Neural progenitor cell (in vitro differentiated cells): ENCODE results near the gene CIAO3. TPM values are rescaled to one million over a fixed set of nuclear protein-coding genes. Genes with fewer than 3 reads are reported as not detected.

Experiments used
- DNase-seq: peaks from one replicate; pipeline ENCODE4 v3.0.0-alpha.2; 2016; ENCODE audit warnings: low spot score
- H2AFZ ChIP-seq: fragments of 200-600 bp; sonication (generic); replicated peaks from 2 replicates; pipeline ENCODE4 v1.6.1; 2016; ENCODE audit warnings: antibody characterized with exemption
- H3F3A ChIP-seq: fragments of 200-600 bp; sonication (generic); 2 replicates; pipeline ENCODE4 v1.6.1; 2016; ENCODE audit warnings: antibody characterized with exemption, low read depth
- H3K27ac ChIP-seq: fragments of 200-600 bp; sonication (generic); 2 replicates; pipeline ENCODE4 v1.5.1; 2016; ENCODE audit warnings: mild to moderate bottlenecking
- H3K27me3 ChIP-seq: fragments of 200-600 bp; sonication (generic); 2 replicates; pipeline ENCODE4 v1.6.1; 2016; ENCODE audit warnings: mild to moderate bottlenecking, moderate library complexity
- H3K36me3 ChIP-seq: fragments of 200-600 bp; sonication (generic); 2 replicates; pipeline ENCODE4 v1.5.1; 2016
- H3K4me1 ChIP-seq: fragments of 200-600 bp; sonication (generic); 2 replicates; pipeline ENCODE4 v1.6.1; 2016; ENCODE audit warnings: mixed run types
- H3K4me2 ChIP-seq: fragments of 200-600 bp; sonication (generic); 2 replicates; pipeline ENCODE4 v1.6.1; 2016
- H3K4me3 ChIP-seq: fragments of 200-600 bp; sonication (generic); 2 replicates; pipeline ENCODE4 v1.5.1; 2016
- H3K79me2 ChIP-seq: fragments of 200-600 bp; sonication (generic); 2 replicates; pipeline ENCODE4 v1.6.1; 2016; ENCODE audit warnings: low read depth
- H3K9ac ChIP-seq: fragments of 200-600 bp; sonication (generic); 2 replicates; pipeline ENCODE4 v1.6.1; 2016
- H3K9me3 ChIP-seq: fragments of 200-600 bp; sonication (generic); 2 replicates; pipeline ENCODE4 v1.5.1; 2016; ENCODE audit warnings: low read depth
- H4K20me1 ChIP-seq: fragments of 200-600 bp; sonication (generic); 2 replicates; pipeline ENCODE4 v1.6.1; 2016; ENCODE audit warnings: low read depth
- H3K27ac Mint-ChIP-seq: 3 replicates; pipeline ENCODE4 v1.8.0; 2021; ENCODE audit warnings: mixed read lengths
- H3K27me3 Mint-ChIP-seq: 2 replicates; pipeline ENCODE4 v1.8.0; 2022; ENCODE audit warnings: low read depth, mild to moderate bottlenecking, inconsistent platforms, moderate library complexity, mixed read lengths; ENCODE audit not compliant: insufficient read depth
- H3K36me3 Mint-ChIP-seq: 3 replicates; pipeline ENCODE4 v1.8.0; 2021; ENCODE audit warnings: mixed read lengths
- H3K4me1 Mint-ChIP-seq: 3 replicates; pipeline ENCODE4 v1.8.0; 2021; ENCODE audit warnings: mixed read lengths
- H3K4me3 Mint-ChIP-seq: 3 replicates; pipeline ENCODE4 v1.8.0; 2021; ENCODE audit warnings: mild to moderate bottlenecking, moderate library complexity, mixed read lengths
- H3K9me3 Mint-ChIP-seq: 3 replicates; pipeline ENCODE4 v1.8.0; 2020; ENCODE audit warnings: mixed read lengths
- CTCF ChIP-seq: fragments of 200-600 bp; sonication (generic); IDR thresholded peaks from 2 replicates; pipeline ENCODE4 v1.5.1; 2017; ENCODE audit warnings: antibody characterized with exemption, mild to moderate bottlenecking
- EZH2 ChIP-seq: fragments of 200-600 bp; sonication (generic); IDR thresholded peaks from 2 replicates; pipeline ENCODE4 v1.6.1; 2017; ENCODE audit warnings: antibody characterized with exemption, mild to moderate bottlenecking, moderate library complexity
- EZH2phosphoT487 ChIP-seq: fragments of 200-600 bp; sonication (generic); IDR thresholded peaks from 2 replicates; pipeline ENCODE4 v1.6.1; 2017; ENCODE audit warnings: antibody characterized with exemption
- total RNA-seq: library from RNA; depleted of rRNA; stranded (reverse); fragments of >200 nt; gene quantifications from 2 replicates; pipeline ENCODE4 v1.2.3, GENCODE V29; 2015; ENCODE audit warnings: low replicate concordance

CIAO3 gene
- total RNA-seq, 1 donor from 2014 or later = 20.5 TPM

DNA sequence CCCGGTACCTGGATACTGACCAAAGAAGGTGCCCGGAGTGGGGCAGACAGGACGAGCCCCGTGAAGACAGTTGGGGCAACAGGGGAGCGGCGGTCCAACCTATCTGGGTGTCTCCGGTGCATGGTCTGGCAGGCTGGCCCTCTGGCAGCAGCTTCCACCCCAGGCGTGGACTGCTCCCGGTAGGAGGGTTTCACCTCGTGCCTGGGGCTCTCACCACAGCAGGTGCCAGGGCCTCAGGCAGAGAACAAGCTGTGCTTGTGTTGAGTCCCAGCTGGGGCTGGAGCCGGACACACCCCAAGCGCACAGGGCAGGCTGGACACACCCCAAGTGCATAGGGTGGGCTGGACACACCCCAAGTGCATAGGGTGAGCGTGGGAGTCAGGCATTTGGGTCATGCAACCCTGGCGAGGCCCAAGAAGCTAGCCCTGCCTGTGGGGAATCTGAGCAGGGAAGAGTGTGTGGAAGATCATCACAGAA lies 33.7 kb downstream of the CIAO3 start:
- H3K4me1 Mint-ChIP-seq = peaks cover 28% of the 10 kb centered on the region
- H3K4me3 ChIP-seq = no peak overlapping the region
- H3K9me3 ChIP-seq = no peaks in the 10 kb centered on the region
- H2AFZ ChIP-seq = no peak overlapping the region
- no peaks in the 10 kb centered on the region for H3K9me3 Mint-ChIP-seq
- H3K27ac Mint-ChIP-seq = no peak overlapping the region
- no peaks in the 10 kb centered on the region for H3K36me3 ChIP-seq
- H4K20me1 ChIP-seq = peaks cover 57% of the 10 kb centered on the region
- TF ChIP-seq EZH2phosphoT487 (no peak), EZH2 (no peak), CTCF (no peak)
- H3K27ac ChIP-seq = no peak overlapping the region
- peak overlapping the region; percentile 74 for H3K4me3 Mint-ChIP-seq
- peaks cover 6% of the 10 kb centered on the region for H3K4me1 ChIP-seq
- DNase-seq = no peak
- peaks cover 47% of the 10 kb centered on the region for H3K27me3 Mint-ChIP-seq
- peaks cover 20% of the 10 kb centered on the region for H3F3A ChIP-seq
- no peaks in the 10 kb centered on the region for H3K36me3 Mint-ChIP-seq
- H3K79me2 ChIP-seq = no peaks in the 10 kb centered on the region
- H3K9ac ChIP-seq = no peak overlapping the region
- H3K4me2 ChIP-seq = no peak overlapping the region
- peaks cover 99% of the 10 kb centered on the region for H3K27me3 ChIP-seq

DNA sequence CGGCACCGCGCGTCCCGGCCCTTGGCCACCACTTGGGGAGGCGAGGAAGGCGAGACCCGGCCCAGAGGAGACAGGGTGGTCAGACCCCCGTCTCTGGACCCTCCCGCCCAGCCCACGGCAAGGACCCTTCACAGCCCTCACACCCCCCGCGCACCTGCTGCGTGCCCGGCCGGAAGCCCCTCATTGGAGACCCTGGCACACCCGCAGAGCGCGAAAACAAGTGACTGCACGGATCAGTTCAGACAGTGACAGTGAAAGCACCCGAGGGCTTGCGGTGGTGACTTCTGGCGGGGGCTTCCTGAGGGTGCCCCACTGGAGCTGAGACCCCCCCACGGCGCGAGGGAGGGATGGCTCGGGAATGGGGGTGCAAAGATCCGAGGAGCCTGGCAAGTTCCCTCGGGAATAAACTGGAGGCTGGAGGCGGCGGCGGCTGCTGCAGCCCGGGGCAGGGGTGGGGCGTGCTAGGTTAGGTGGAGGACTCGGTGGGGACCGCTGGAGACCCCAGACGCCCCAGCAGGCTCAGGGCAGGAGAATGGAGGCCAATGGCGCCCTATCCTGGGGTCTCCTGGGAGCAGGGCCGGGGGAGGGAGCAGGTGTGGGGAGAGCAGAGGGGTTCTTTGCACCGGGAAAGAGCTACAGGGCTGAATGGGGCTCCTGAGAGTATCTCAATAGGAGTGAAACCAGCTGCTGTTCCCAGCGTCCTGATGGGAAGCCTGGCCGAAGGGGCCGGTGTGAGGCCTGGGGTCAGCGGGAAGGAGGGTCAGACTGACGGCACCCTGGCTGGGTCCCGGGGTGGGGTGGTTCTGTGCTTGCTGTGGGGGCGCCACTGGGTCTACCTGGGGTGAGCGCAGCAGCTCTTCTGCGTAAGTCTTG lies 34.4 kb downstream of the CIAO3 start:
- Histone ChIP-seq H3K9me3 (no peaks in the 10 kb centered on the region), H4K20me1 (peaks cover 64% of the 10 kb centered on the region), H3K27ac (no peak overlapping the region), H3K9ac (no peak overlapping the region), H2AFZ (no peak overlapping the region), H3K27me3 (peaks cover 100% of the 10 kb centered on the region), H3K4me2 (peak overlapping the region; percentile 69), H3F3A (peaks cover 18% of the 10 kb centered on the region), H3K79me2 (no peaks in the 10 kb centered on the region), H3K36me3 (no peaks in the 10 kb centered on the region), H3K4me3 (peak overlapping the region; percentile 31), H3K4me1 (peaks cover 6% of the 10 kb centered on the region)
- Mint-ChIP-seq H3K9me3 (no peaks in the 10 kb centered on the region), H3K36me3 (no peaks in the 10 kb centered on the region), H3K27ac (no peak overlapping the region), H3K27me3 (peaks cover 54% of the 10 kb centered on the region), H3K4me1 (peaks cover 28% of the 10 kb centered on the region), H3K4me3 (peak overlapping the region; percentile 74)
- peak; percentile 45 for DNase-seq
- TF ChIP-seq CTCF = no peak
- peak; percentile 98 for TF ChIP-seq EZH2phosphoT487
- TF ChIP-seq EZH2 = peak; percentile 98

DNA sequence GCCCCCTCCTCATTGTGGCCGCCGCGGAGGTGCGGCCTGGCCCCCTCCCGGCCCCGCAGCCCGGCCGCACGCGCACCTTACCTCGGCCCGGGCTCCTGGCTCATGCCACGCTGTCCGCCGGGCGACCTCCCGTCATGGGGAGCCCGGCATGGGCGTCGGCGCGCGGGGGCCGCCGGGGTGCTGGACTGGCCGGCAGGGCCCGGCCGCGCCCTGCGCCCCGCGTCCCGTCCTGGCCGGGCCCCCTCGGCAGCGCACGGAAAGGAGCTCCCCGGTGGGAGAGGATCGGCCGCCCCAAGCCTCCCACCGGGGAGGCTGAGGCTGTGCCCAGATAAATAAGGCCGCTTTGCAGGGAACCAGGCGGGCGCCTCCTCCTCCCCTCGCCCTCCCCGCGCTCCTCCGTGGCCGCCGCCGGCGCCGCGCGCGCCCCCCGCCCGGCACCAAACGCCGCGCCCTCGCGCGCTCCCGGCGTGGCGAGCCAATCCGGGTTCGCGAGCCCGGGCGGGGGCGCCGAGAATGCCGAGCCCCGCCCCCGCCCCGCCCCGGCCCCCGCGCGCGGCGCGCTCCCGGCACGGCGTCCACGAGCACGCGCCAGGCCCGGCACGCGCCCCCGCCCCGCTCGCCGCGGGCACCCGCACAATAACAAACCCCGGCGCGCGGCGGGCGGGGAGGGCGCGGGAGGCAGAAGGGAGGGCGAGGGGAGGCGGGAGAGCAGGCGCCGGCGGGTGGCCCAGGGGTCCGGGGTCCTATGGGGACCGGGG lies 35.2 kb downstream of the CIAO3 start, which contains the start of gene FBXL16:
Gene FBXL16 (minus strand): TSS at position 371 of the 758 bp plus-strand sequence. CDS start 8,396 bp downstream, outside the sequence.
- H3K27me3 Mint-ChIP-seq = peaks cover 56% of the 10 kb centered on the region
- Histone ChIP-seq H3K4me1 (peaks cover 6% of the 10 kb centered on the region), H3K27ac (no peak within 1 kb of the TSS), H3K79me2 (no peaks in the 10 kb centered on the region), H3F3A (peaks cover 18% of the 10 kb centered on the region), H3K4me3 (peak within 1 kb of the TSS; percentile 31), H3K9ac (no peak within 1 kb of the TSS), H2AFZ (no peak within 1 kb of the TSS), H3K9me3 (no peaks in the 10 kb centered on the region), H3K36me3 (no peaks in the 10 kb centered on the region), H3K4me2 (peak within 1 kb of the TSS; percentile 69), H4K20me1 (peaks cover 70% of the 10 kb centered on the region), H3K27me3 (peaks cover 100% of the 10 kb centered on the region)
- DNase-seq = peak; percentile 58
- no peaks in the 10 kb centered on the region for H3K36me3 Mint-ChIP-seq
- no peaks in the 10 kb centered on the region for H3K9me3 Mint-ChIP-seq
- H3K4me3 Mint-ChIP-seq = peak within 1 kb of the TSS; percentile 74
- peaks cover 23% of the 10 kb centered on the region for H3K4me1 Mint-ChIP-seq
- TF ChIP-seq EZH2 (no peak), CTCF (no peak), EZH2phosphoT487 (no peak)
- H3K27ac Mint-ChIP-seq = no peak within 1 kb of the TSS
